DND-41 (cell line): Measurements from ENCODE around the gene TAS2R16.

Source experiments
- ATAC-seq: fragments of 200-7000 bp; cut with Tn5 transposase; 3 replicates; pipeline ENCODE4 v1.9.1; 2021; ENCODE audit warnings: low read depth; ENCODE audit not compliant: insufficient read depth
- DNase-seq: peaks from one replicate; pipeline ENCODE4 v3.0.0-alpha.2; 2020
- H2AFZ ChIP-seq: 2 replicates; pipeline ENCODE4 v1.6.0; 2012; ENCODE audit warnings: low read depth, low read length
- H3K27ac ChIP-seq: 2 replicates; pipeline ENCODE4 v1.5.1; 2012; ENCODE audit warnings: low read length, inconsistent platforms
- H3K27me3 ChIP-seq: fragments of 200-600 bp; sonication (generic); 2 replicates; pipeline ENCODE4 v1.6.0; 2012; ENCODE audit warnings: low read length, mild to moderate bottlenecking, inconsistent platforms; ENCODE audit not compliant: insufficient read depth, poor library complexity
- H3K36me3 ChIP-seq: 2 replicates; pipeline ENCODE4 v1.5.1; 2012; ENCODE audit warnings: low read length, inconsistent platforms; ENCODE audit not compliant: insufficient read depth
- H3K4me1 ChIP-seq: 2 replicates; pipeline ENCODE4 v1.5.1; 2012; ENCODE audit warnings: mild to moderate bottlenecking, low read length; ENCODE audit not compliant: insufficient read depth
- H3K4me2 ChIP-seq: 2 replicates; pipeline ENCODE4 v1.6.0; 2012; ENCODE audit warnings: mild to moderate bottlenecking, moderate library complexity, low read length, inconsistent platforms; ENCODE audit not compliant: insufficient read depth
- H3K4me3 ChIP-seq, 2 experiments: fragments of 200-600 bp in 1 of 2; shearing (Covaris generic) in 1 of 2; 2 replicates each; pipeline ENCODE4 v1.5.1; 2012 to 2016; ENCODE audit warnings: inconsistent platforms in 2 of 2, low read length in 2 of 2, mild to moderate bottlenecking in 2 of 2, low read depth in 1 of 2, moderate library complexity in 1 of 2
- H3K79me2 ChIP-seq: 2 replicates; pipeline ENCODE4 v1.6.0; 2012; ENCODE audit warnings: low read length, inconsistent platforms; ENCODE audit not compliant: insufficient read depth
- H3K9ac ChIP-seq: 2 replicates; pipeline ENCODE4 v1.6.0; 2012; ENCODE audit warnings: low read depth, mild to moderate bottlenecking, inconsistent platforms, low read length, moderate library complexity
- H3K9me3 ChIP-seq: 2 replicates; pipeline ENCODE4 v1.5.1; 2012; ENCODE audit warnings: low read length, moderate library complexity, mild to moderate bottlenecking, inconsistent platforms; ENCODE audit not compliant: insufficient read depth, severe bottlenecking
- H4K20me1 ChIP-seq: 2 replicates; pipeline ENCODE4 v1.6.0; 2012; ENCODE audit warnings: low read length; ENCODE audit not compliant: insufficient read depth
- CTCF ChIP-seq: IDR thresholded peaks from 2 replicates; pipeline ENCODE4 v1.5.1; 2012; ENCODE audit warnings: borderline replicate concordance, low read length, moderate library complexity, mild to moderate bottlenecking; ENCODE audit not compliant: poor library complexity, severe bottlenecking; ENCODE audit errors: extremely low read depth
- EZH2 ChIP-seq: IDR thresholded peaks from 3 replicates; pipeline ENCODE4 v1.6.1; 2012; ENCODE audit warnings: borderline replicate concordance, low read depth, mild to moderate bottlenecking, moderate library complexity, low read length, inconsistent platforms; ENCODE audit not compliant: severe bottlenecking

TAS2R16 gene

GRCh38 chr7:123024989-123025758 is 29.7 kb upstream of the TAS2R16 start:
- Histone ChIP-seq H3K27ac (no peak overlapping the region), H3K36me3 (no peaks in the 10 kb centered on the region), H3K27me3 (no peaks in the 10 kb centered on the region), H4K20me1 (no peaks in the 10 kb centered on the region), H3K9me3 (no peaks in the 10 kb centered on the region), H3K79me2 (no peaks in the 10 kb centered on the region), H2AFZ (no peak overlapping the region), H3K4me3 (no peak overlapping the region), H3K4me2 (no peak overlapping the region), H3K9ac (no peak overlapping the region), H3K4me1 (no peaks in the 10 kb centered on the region)
- ATAC-seq (no peak), DNase-seq (no peak)
- TF ChIP-seq EZH2 (no peak), CTCF (no peak)

GRCh38 chr7:123023126-123023525 is 27.6 kb upstream of the TAS2R16 start:
- Histone ChIP-seq H3K4me1 (no peaks in the 10 kb centered on the region), H3K9me3 (no peaks in the 10 kb centered on the region), H3K79me2 (no peaks in the 10 kb centered on the region), H3K36me3 (no peaks in the 10 kb centered on the region), H3K9ac (no peak overlapping the region), H3K4me3 (no peak overlapping the region), H4K20me1 (no peaks in the 10 kb centered on the region), H3K27me3 (no peaks in the 10 kb centered on the region), H2AFZ (no peak overlapping the region), H3K4me2 (no peak overlapping the region), H3K27ac (no peak overlapping the region)
- DNase-seq (no peak), ATAC-seq (no peak)
- TF ChIP-seq CTCF: no peak
- TF ChIP-seq EZH2: no peak

- H3K4me2 ChIP-seq: no peak overlapping the region
- ATAC-seq (no peak), DNase-seq (no peak)
- H3K36me3 ChIP-seq: no peaks in the 10 kb centered on the region
- no peak overlapping the region for H3K4me3 ChIP-seq
- H2AFZ ChIP-seq: no peak overlapping the region
- H3K27me3 ChIP-seq: no peaks in the 10 kb centered on the region
- no peak overlapping the region for H3K9ac ChIP-seq
- TF ChIP-seq EZH2 (no peak), CTCF (no peak)
- no peaks in the 10 kb centered on the region for H3K9me3 ChIP-seq
- no peaks in the 10 kb centered on the region for H3K4me1 ChIP-seq
- no peak overlapping the region for H3K27ac ChIP-seq
- H4K20me1 ChIP-seq: no peaks in the 10 kb centered on the region
- no peaks in the 10 kb centered on the region for H3K79me2 ChIP-seq
Observed at GRCh38 chr7:123022576-123022975, 27.1 kb upstream of the TAS2R16 start.
